Fibroblast of peridontal ligament (primary cell): ENCODE measurements around the gene MRPL1.
"Not testable (repeated sequence)": the region's sequence is repeated elsewhere in the genome, so short reads cannot be mapped to it uniquely, and the experiment has no call there.

Experiments
- DNase-seq: peaks from one replicate; pipeline ENCODE4 v3.0.0-alpha.2; 2010; ENCODE audit errors: extremely low read depth

MRPL1 gene

GRCh38 chr4:77982900-77983540, 120.4 kb downstream of the MRPL1 start:
- DNase-seq = not testable (repeated sequence)

GRCh38 chr4:77983612-77984311, 121.1 kb downstream of the MRPL1 start:
- not testable (repeated sequence) for DNase-seq

- DNase-seq = no peak
Measured at GRCh38 chr4:77989968-77990367, 127.3 kb downstream of the MRPL1 start.

GRCh38 chr4:77990456-77990855, 127.8 kb downstream of the MRPL1 start:
- DNase-seq = no peak

- no peak for DNase-seq
Measured at GRCh38 chr4:77990904-77991358, 128.3 kb downstream of the MRPL1 start.

- no peak for DNase-seq
Measured at GRCh38 chr4:77992581-77992980, 130.0 kb downstream of the MRPL1 start.

- DNase-seq = peak; percentile 53
Measured at GRCh38 chr4:77994194-77994721, 131.6 kb downstream of the MRPL1 start.

- DNase-seq = no peak
Measured at GRCh38 chr4:77996076-77996475, 133.4 kb downstream of the MRPL1 start.

GRCh38 chr4:78001531-78001930, 138.9 kb downstream of the MRPL1 start:
- DNase-seq = no peak

- no peak for DNase-seq
Measured at GRCh38 chr4:78002260-78002659, 139.6 kb downstream of the MRPL1 start.
